DOHH2 (cell line): Measurements from ENCODE around the gene TRIM45.
"Not testable (repeated sequence)": the region's sequence is repeated elsewhere in the genome, so short reads cannot be mapped to it uniquely, and the experiment has no call there.

ENCODE experiments used
- H3F3A ChIP-seq: fragments of 200-600 bp; sonication (generic), shearing (Covaris generic); 2 replicates; pipeline ENCODE4 v1.6.0; 2016; ENCODE audit warnings: antibody characterized with exemption, mild to moderate bottlenecking; ENCODE audit not compliant: control insufficient read depth, insufficient read depth
- H3K27ac ChIP-seq: fragments of 200-600 bp; sonication (generic); 2 replicates; pipeline ENCODE4 v1.5.1; 2014; ENCODE audit warnings: low read depth, mild to moderate bottlenecking, low read length, moderate library complexity
- H3K27me3 ChIP-seq: fragments of 200-600 bp; sonication (generic); 2 replicates; pipeline ENCODE4 v1.6.1; 2014; ENCODE audit warnings: mild to moderate bottlenecking, low read length, mixed read lengths; ENCODE audit not compliant: control insufficient read depth
- H3K36me3 ChIP-seq: fragments of 200-600 bp; sonication (generic); 2 replicates; pipeline ENCODE4 v1.6.1; 2014; ENCODE audit warnings: mild to moderate bottlenecking, low read length, moderate library complexity, mixed read lengths; ENCODE audit not compliant: control insufficient read depth
- H3K4me1 ChIP-seq: fragments of 200-600 bp; sonication (generic); 2 replicates; pipeline ENCODE4 v1.6.1; 2014; ENCODE audit warnings: mild to moderate bottlenecking, low read length, mixed read lengths; ENCODE audit not compliant: control insufficient read depth
- H3K4me2 ChIP-seq: fragments of 200-600 bp; sonication (generic); 2 replicates; pipeline ENCODE4 v1.6.0; 2014; ENCODE audit warnings: mild to moderate bottlenecking, low read length, moderate library complexity
- H3K4me3 ChIP-seq: fragments of 200-600 bp; sonication (generic); 2 replicates; pipeline ENCODE4 v1.5.1; 2014; ENCODE audit warnings: mild to moderate bottlenecking, low read length, mixed read lengths
- H3K79me2 ChIP-seq: fragments of 200-600 bp; sonication (generic); 2 replicates; pipeline ENCODE4 v1.6.1; 2014; ENCODE audit warnings: mild to moderate bottlenecking, low read length, mixed read lengths; ENCODE audit not compliant: control insufficient read depth
- H3K9me2 ChIP-seq: fragments of 200-600 bp; sonication (generic); replicated peaks from 2 replicates; pipeline ENCODE4 v1.6.1; 2014; ENCODE audit warnings: mild to moderate bottlenecking, low read length, mixed read lengths; ENCODE audit not compliant: control insufficient read depth
- H3K9me3 ChIP-seq: fragments of 200-600 bp; sonication (generic); 2 replicates; pipeline ENCODE4 v1.6.1; 2014; ENCODE audit warnings: antibody characterized with exemption, low read length, mixed read lengths; ENCODE audit not compliant: control insufficient read depth, insufficient read depth
- H4K20me1 ChIP-seq: fragments of 200-600 bp; sonication (generic); 2 replicates; pipeline ENCODE4 v1.6.0; 2014; ENCODE audit warnings: low read depth, mild to moderate bottlenecking, antibody characterized with exemption, low read length, moderate library complexity; ENCODE audit not compliant: control insufficient read depth, insufficient read depth
- CTCF ChIP-seq: fragments of 200-600 bp; sonication (generic); IDR thresholded peaks from one replicate; pipeline ENCODE4 v1.5.1; 2014; ENCODE audit warnings: antibody characterized with exemption, mild to moderate bottlenecking, low read depth, low read length; ENCODE audit not compliant: poor library complexity, severe bottlenecking
- EZH2phosphoT487 ChIP-seq: fragments of 200-600 bp; sonication (generic); IDR thresholded peaks from 2 replicates; pipeline ENCODE4 v1.6.1; 2017; ENCODE audit warnings: borderline replicate concordance, mild to moderate bottlenecking, antibody characterized with exemption, low read length, moderate library complexity, mixed read lengths

TRIM45 gene

GRCh38 chr1:117161887-117162286 is 40.3 kb upstream of the TRIM45 start:
- H3K36me3 ChIP-seq: no peaks in the 10 kb centered on the region
- no peak overlapping the region for H3K4me2 ChIP-seq

GRCh38 chr1:117151305-117151704 is 29.8 kb upstream of the TRIM45 start:
- not testable (repeated sequence) for H3F3A ChIP-seq, H4K20me1 ChIP-seq, H3K4me3 ChIP-seq, H3K79me2 ChIP-seq, H3K4me2 ChIP-seq, H3K4me1 ChIP-seq, H3K9me2 ChIP-seq, H3K9me3 ChIP-seq, H3K27ac ChIP-seq, H3K36me3 ChIP-seq
- H3K27me3 ChIP-seq: peaks cover 16% of the 10 kb centered on the region

More at GRCh38 chr1:117161887-117162286, 40.3 kb upstream of the TRIM45 start:
- H3K9me2 ChIP-seq: no peaks in the 10 kb centered on the region
- H3F3A ChIP-seq: no peaks in the 10 kb centered on the region
- TF ChIP-seq EZH2phosphoT487 (no peak), CTCF (no peak)
- no peak overlapping the region for H3K4me3 ChIP-seq
- no peak overlapping the region for H3K27ac ChIP-seq
- no peaks in the 10 kb centered on the region for H3K79me2 ChIP-seq
- 0 out of 2 replicates have a peak, but pooled peaks cover 2% of the 10 kb centered on the region for H3K27me3 ChIP-seq
- H4K20me1 ChIP-seq: no peaks in the 10 kb centered on the region
- H3K4me1 ChIP-seq: no peaks in the 10 kb centered on the region
- H3K9me3 ChIP-seq: no peaks in the 10 kb centered on the region

- peaks cover 19% of the 10 kb centered on the region for H3K27me3 ChIP-seq
- H3F3A ChIP-seq: no peaks in the 10 kb centered on the region
- no peaks in the 10 kb centered on the region for H4K20me1 ChIP-seq
- no peaks in the 10 kb centered on the region for H3K79me2 ChIP-seq
- no peaks in the 10 kb centered on the region for H3K4me1 ChIP-seq
- H3K4me3 ChIP-seq: no peak overlapping the region
- H3K4me2 ChIP-seq: no peak overlapping the region
- TF ChIP-seq CTCF: no peak
- no peak for TF ChIP-seq EZH2phosphoT487
- H3K27ac ChIP-seq: no peak overlapping the region
- no peaks in the 10 kb centered on the region for H3K9me3 ChIP-seq
- H3K9me2 ChIP-seq: no peaks in the 10 kb centered on the region
- H3K36me3 ChIP-seq: no peaks in the 10 kb centered on the region
These were observed 28.8 kb upstream of the TRIM45 start for GRCh38 chr1:117150316-117150715.

GRCh38 chr1:117147856-117148588 is 26.5 kb upstream of the TRIM45 start:
- H3F3A ChIP-seq: no peaks in the 10 kb centered on the region
- H3K4me1 ChIP-seq: no peaks in the 10 kb centered on the region
- no peaks in the 10 kb centered on the region for H3K36me3 ChIP-seq
- H3K4me2 ChIP-seq: no peak overlapping the region
- no peaks in the 10 kb centered on the region for H3K9me2 ChIP-seq
- no peaks in the 10 kb centered on the region for H3K79me2 ChIP-seq
- no peak for TF ChIP-seq EZH2phosphoT487
- TF ChIP-seq CTCF: no peak
- no peak overlapping the region for H3K4me3 ChIP-seq
- no peak overlapping the region for H3K27ac ChIP-seq
- no peaks in the 10 kb centered on the region for H3K9me3 ChIP-seq
- peaks cover 19% of the 10 kb centered on the region for H3K27me3 ChIP-seq
- no peaks in the 10 kb centered on the region for H4K20me1 ChIP-seq
